Upper lobe of left lung (tissue), 6 donors: ENCODE results near the gene IFI44L. TPM values are rescaled to one million over a fixed set of nuclear protein-coding genes. Genes with fewer than 3 reads are reported as not detected.

Experiments
- ATAC-seq, 2 donors: fragments of 200-7000 bp; cut with Tn5 transposase; one replicate each; pipeline ENCODE4 v1.9.1; 2022; ENCODE audit warnings: mild to moderate bottlenecking in 2 of 2, moderate library complexity in 2 of 2; ENCODE audit not compliant: low FRiP score in 2 of 2
- DNase-seq, 2 donors: peaks; one replicate each; pipeline ENCODE4 v3.0.0-alpha.2; 2019 to 2020
- H3K27ac ChIP-seq, 4 donors: fragments of 200-600 bp; sonication (generic); one replicate each; pipeline ENCODE4 v1.5.1; 2016 to 2019
- H3K27me3 ChIP-seq, 4 donors: fragments of 200-600 bp; sonication (generic); one replicate each; pipeline ENCODE4 v1.5.1; 2017 to 2019
- H3K36me3 ChIP-seq, 4 donors: fragments of 200-600 bp; sonication (generic); one replicate each; pipeline ENCODE4 v1.5.1; 2016 to 2019
- H3K4me1 ChIP-seq, 4 donors: fragments of 200-600 bp; sonication (generic); one replicate each; pipeline ENCODE4 v1.5.1; 2018 to 2019
- H3K4me3 ChIP-seq, 4 donors: fragments of 200-600 bp; sonication (generic); one replicate each; pipeline ENCODE4 v1.5.1; 2017 to 2019; ENCODE audit warnings: mild to moderate bottlenecking in 2 of 4, moderate library complexity in 1 of 4
- H3K9me3 ChIP-seq, 4 donors: fragments of 200-600 bp; sonication (generic); one replicate each; pipeline ENCODE4 v1.5.1; 2018 to 2019
- CTCF ChIP-seq, 6 experiments: fragments of 450-650 bp in 4 of 6; fragments of 200-600 bp in 2 of 6; sonication (generic) in 2 of 6; IDR thresholded peaks; one replicate each; pipeline ENCODE4 v1.5.1; 2016 to 2019; ENCODE audit warnings: antibody characterized with exemption in 6 of 6
- EP300 ChIP-seq, 4 donors: sonication (generic); formaldehyde crosslinking; IDR thresholded peaks; one replicate each; pipeline ENCODE4 v1.5.1; 2017; ENCODE audit warnings: antibody characterized with exemption in 4 of 4, control low read depth in 2 of 4
- POLR2A ChIP-seq, 4 donors: fragments of 450-650 bp; IDR thresholded peaks; one replicate each; pipeline ENCODE4 v1.5.1; 2016 to 2017; ENCODE audit warnings: antibody characterized with exemption in 4 of 4, mild to moderate bottlenecking in 2 of 4
- POLR2AphosphoS5 ChIP-seq, 2 donors: sonication (generic); formaldehyde crosslinking; IDR thresholded peaks; one replicate each; pipeline ENCODE4 v1.5.1; 2017; ENCODE audit warnings: antibody characterized with exemption in 2 of 2
- WGBS, 2 donors: methylation state at CpG; one replicate each; pipeline ENCODE4 v1.1.5; 2017 to 2018; 5-methylcytosine and 5-hydroxymethylcytosine counted together
- total RNA-seq, 6 donors: library from RNA; depleted of rRNA in 4 of 6; stranded (reverse); fragments of >200 nt in 4 of 6; gene quantifications; one replicate each; pipeline versions ENCODE4 v1.1.0 to v1.2.1, GENCODE V29; 2016 to 2021
- donor health status: DM: no; HTN: no; CAD: no; lungs with moderate emphysema.
- donor health status: DM: no; HTN: yes; CAD: no; lungs with severe emphysema.

Gene IFI44L
- total RNA-seq, 6 donors from 2014 or later: 6.1 to 29.3 (median 18.3) TPM

GRCh38 chr1:78676993-78677392, 56.7 kb downstream of the IFI44L start:
- ATAC-seq: no peak
- 76 to 77% methylated on average over 3 of the region's 3 CpGs for WGBS, 2 donors

GRCh38 chr1:78677788-78678187, 57.5 kb downstream of the IFI44L start:
- H3K4me3 ChIP-seq: no peak overlapping the region
- no peaks in the 10 kb centered on the region for H3K9me3 ChIP-seq
- DNase-seq (no peak), ATAC-seq (no peak)
- no peaks in the 10 kb centered on the region for H3K4me1 ChIP-seq
- 83 to 95% methylated on average over 3 of the region's 3 CpGs for WGBS, 2 donors
- H3K36me3 ChIP-seq: no peaks in the 10 kb centered on the region
- no peaks in the 10 kb centered on the region for H3K27me3 ChIP-seq
- H3K27ac ChIP-seq: no peak overlapping the region
- TF ChIP-seq CTCF (IDR thresholded peaks at IDR 0.05) (no peak), POLR2A (IDR thresholded peaks at IDR 0.05) (no peak)

More at GRCh38 chr1:78676993-78677392, 56.7 kb downstream of the IFI44L start:
- Histone ChIP-seq H3K4me3 (no peak overlapping the region), H3K4me1 (no peaks in the 10 kb centered on the region), H3K27ac (no peak overlapping the region), H3K9me3 (no peaks in the 10 kb centered on the region), H3K27me3 (no peaks in the 10 kb centered on the region), H3K36me3 (no peaks in the 10 kb centered on the region)
- DNase-seq: no peak
- TF ChIP-seq POLR2A (IDR thresholded peaks at IDR 0.05) (no peak), POLR2AphosphoS5 (IDR thresholded peaks at IDR 0.05) (no peak), EP300 (IDR thresholded peaks at IDR 0.05) (no peak), CTCF (IDR thresholded peaks at IDR 0.05) (no peak)

- H3K27me3 ChIP-seq: no peaks in the 10 kb centered on the region
- no peak overlapping the region for H3K27ac ChIP-seq
These were observed 58.1 kb downstream of the IFI44L start for GRCh38 chr1:78678324-78678723.

GRCh38 chr1:78681265-78681664, 61.0 kb downstream of the IFI44L start:
- Histone ChIP-seq H3K4me1 (no peaks in the 10 kb centered on the region), H3K36me3 (no peaks in the 10 kb centered on the region), H3K27ac (no peak overlapping the region), H3K27me3 (no peaks in the 10 kb centered on the region), H3K4me3 (no peak overlapping the region), H3K9me3 (no peaks in the 10 kb centered on the region)
- ATAC-seq (no peak), DNase-seq (no peak)
- TF ChIP-seq POLR2AphosphoS5 (IDR thresholded peaks at IDR 0.05): no peak
- no peak for TF ChIP-seq CTCF (IDR thresholded peaks at IDR 0.05)
- no peak for TF ChIP-seq POLR2A (IDR thresholded peaks at IDR 0.05)
- TF ChIP-seq EP300 (IDR thresholded peaks at IDR 0.05): no peak
- WGBS, 2 donors: 64 to 66% methylated on average over 2 of the region's 2 CpGs

More at GRCh38 chr1:78678324-78678723, 58.1 kb downstream of the IFI44L start:
- DNase-seq: no peak
- no peak overlapping the region for H3K4me3 ChIP-seq
- H3K9me3 ChIP-seq: no peaks in the 10 kb centered on the region
- TF ChIP-seq POLR2AphosphoS5 (IDR thresholded peaks at IDR 0.05) (no peak), CTCF (IDR thresholded peaks at IDR 0.05) (no peak)
- H3K4me1 ChIP-seq: no peaks in the 10 kb centered on the region
- ATAC-seq: no peak
- no peaks in the 10 kb centered on the region for H3K36me3 ChIP-seq

GRCh38 chr1:78682496-78682895, 62.2 kb downstream of the IFI44L start:
- H3K4me3 ChIP-seq: no peak overlapping the region
- no peaks in the 10 kb centered on the region for H3K36me3 ChIP-seq
- ATAC-seq (no peak), DNase-seq (no peak)
- no peak for TF ChIP-seq POLR2A (IDR thresholded peaks at IDR 0.05)
- TF ChIP-seq POLR2AphosphoS5 (IDR thresholded peaks at IDR 0.05): no peak
- TF ChIP-seq EP300 (IDR thresholded peaks at IDR 0.05): no peak
- TF ChIP-seq CTCF (IDR thresholded peaks at IDR 0.05): no peak
- H3K27ac ChIP-seq: no peak overlapping the region
- H3K9me3 ChIP-seq: no peaks in the 10 kb centered on the region
- WGBS, 2 donors: 73 to 77% methylated on average over 3 of the region's 3 CpGs
- H3K27me3 ChIP-seq: no peaks in the 10 kb centered on the region
- H3K4me1 ChIP-seq: no peaks in the 10 kb centered on the region
